Fibroblast of pulmonary artery (primary cell): ENCODE results near the gene ADAMTS2.

Source experiments
- DNase-seq: peaks from one replicate; pipeline ENCODE4 v3.0.0-alpha.2; 2010; ENCODE audit warnings: low read depth
- H3K4me3 ChIP-seq: replicated peaks from 2 replicates; pipeline ENCODE4 v1.5.1; 2011; ENCODE audit warnings: low read depth, mild to moderate bottlenecking, control low read depth, low read length, moderate library complexity
- CTCF ChIP-seq: IDR thresholded peaks from 2 replicates; pipeline ENCODE4 v1.5.1; 2011; ENCODE audit warnings: mild to moderate bottlenecking, control low read depth, low read length, inconsistent platforms; ENCODE audit errors: missing control alignments

The ADAMTS2 gene

DNA sequence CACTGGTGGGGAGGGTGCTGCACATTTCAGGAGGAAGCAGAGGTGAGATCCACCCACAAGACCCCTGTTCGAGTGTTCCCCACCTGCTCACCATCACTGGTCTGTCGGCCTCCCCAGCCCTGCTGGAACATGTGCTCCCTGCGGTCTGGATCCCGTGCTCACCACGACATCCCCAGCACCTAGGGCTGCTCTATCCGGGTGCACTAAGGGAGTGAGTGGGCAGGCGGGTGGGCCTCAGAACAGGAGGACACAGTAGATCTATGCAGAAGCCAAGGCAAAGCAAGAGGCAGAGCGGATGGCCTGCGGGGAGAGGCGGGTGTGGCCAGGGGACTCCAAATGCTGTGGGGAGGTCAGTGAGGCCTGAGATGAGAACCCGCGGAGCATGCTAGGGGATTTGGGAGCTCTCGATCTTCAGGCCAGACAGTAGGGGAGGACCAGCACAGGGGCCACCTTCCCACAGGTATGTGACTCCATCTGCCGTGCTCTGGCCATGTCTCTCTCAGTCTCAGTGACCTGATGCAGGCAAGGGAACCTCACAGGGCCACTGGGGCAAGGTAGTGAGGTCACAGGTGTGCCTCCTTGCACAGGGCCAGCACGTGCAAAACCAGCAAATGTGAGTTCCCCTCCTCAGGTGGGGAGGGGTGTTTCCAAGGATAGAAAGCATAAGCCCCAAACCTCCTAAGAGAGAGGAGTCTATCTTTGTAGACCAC is 150.9 kb downstream of the ADAMTS2 start:
- no peak for DNase-seq
- no peak overlapping the region for H3K4me3 ChIP-seq
- TF ChIP-seq CTCF = no peak

GRCh38 chr5:179193746-179194145 is 151.5 kb downstream of the ADAMTS2 start:
- no peak for TF ChIP-seq CTCF
- no peak overlapping the region for H3K4me3 ChIP-seq
- DNase-seq = no peak

DNA sequence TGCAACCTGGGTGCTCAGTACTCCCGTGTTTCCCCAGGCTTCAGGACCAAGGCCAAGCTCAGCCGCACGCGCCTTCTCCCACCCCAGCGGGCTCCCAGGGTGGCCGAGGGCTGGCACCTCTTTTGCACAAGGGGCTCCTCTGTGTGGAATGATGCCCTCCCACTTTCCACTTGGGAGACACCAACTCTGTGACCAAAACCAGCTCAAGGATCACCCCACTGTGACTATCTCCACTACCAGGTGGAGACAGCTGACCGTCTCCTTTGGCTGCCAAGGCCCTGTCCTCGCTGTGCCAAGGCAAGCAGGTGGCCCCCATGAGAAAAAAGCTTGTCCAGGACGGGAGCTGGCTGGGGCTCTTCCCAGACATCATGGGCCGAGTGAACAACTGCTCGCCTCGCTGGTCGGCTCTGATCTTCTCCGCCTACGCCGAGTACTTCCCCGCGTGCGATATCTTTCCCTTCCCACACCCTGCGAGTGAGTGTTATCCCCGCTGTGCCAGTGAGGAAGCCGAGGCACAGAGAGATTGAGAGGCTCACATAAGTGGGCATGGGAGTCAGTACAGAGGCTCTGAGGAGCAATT is 152.3 kb downstream of the ADAMTS2 start:
- no peak for TF ChIP-seq CTCF
- no peak overlapping the region for H3K4me3 ChIP-seq
- no peak for DNase-seq

DNA sequence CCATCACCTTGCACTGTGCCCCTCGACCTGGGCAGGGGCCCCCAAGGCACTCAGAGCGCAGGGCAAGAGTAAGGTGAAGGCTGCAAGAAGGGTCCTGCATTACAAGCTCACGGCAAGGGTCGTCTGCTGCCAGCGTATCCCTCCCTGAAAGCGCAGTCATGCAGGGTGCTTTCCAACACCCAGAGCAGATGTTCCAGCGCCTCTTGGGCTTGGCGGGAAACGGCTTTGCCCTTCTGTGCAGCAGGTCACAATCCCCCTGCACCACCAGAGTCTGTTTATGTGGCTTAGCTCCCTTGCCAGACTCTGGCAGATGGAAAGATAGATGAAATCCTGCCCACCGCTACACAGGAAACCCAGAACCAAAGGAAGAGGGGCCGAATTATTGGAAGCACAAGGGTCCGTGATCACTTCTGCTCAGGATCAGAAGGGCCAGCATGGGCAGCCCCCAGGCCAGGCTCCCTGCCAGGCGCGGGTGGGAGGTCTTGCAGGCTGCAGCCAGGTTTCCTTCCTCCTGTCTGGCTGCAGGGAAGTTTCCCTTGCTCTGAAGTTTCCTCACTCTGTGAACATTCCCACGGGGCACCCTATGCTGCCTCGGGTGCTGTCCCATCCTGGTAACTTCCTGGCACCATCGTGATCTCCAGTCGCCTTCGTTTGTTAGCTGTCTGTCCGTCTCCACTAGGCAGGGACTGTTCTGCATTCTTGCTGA is 152.9 kb downstream of the ADAMTS2 start:
- no peak overlapping the region for H3K4me3 ChIP-seq
- no peak for TF ChIP-seq CTCF
- DNase-seq = no peak

DNA sequence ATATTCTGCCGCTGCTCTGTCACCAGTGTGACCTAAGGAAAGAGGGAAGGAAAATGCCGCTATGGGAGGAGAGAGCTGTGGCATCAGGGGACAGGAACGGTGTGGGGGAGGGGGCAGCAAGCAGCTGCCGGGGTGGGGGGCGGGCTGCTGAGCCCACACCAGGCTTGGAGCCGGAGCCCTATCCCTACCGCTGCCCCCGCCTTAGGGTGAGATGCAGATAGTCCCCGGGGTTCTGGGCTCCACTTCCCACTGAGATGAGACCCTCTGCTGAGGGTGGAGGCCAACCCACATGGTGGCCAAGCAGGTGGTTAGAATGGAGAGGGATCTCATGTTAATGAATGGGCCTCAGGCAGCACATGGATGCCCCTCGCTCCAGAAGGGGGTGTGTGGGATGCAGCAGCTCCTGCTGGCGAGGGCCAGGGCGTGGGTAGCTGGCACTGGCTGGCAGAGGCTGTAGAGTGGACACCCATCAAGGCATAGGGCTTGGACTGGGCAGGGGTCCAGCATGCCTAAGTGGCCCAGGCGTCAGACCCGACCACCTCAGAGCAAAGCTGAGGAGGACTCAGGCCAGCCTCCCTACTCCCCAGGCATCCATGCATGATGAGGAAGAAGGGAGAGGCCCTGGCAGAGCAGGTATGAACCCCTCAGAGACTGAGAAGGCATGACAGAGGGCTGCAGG is 153.6 kb downstream of the ADAMTS2 start:
- no peak for TF ChIP-seq CTCF
- no peak overlapping the region for H3K4me3 ChIP-seq
- DNase-seq = no peak

DNA sequence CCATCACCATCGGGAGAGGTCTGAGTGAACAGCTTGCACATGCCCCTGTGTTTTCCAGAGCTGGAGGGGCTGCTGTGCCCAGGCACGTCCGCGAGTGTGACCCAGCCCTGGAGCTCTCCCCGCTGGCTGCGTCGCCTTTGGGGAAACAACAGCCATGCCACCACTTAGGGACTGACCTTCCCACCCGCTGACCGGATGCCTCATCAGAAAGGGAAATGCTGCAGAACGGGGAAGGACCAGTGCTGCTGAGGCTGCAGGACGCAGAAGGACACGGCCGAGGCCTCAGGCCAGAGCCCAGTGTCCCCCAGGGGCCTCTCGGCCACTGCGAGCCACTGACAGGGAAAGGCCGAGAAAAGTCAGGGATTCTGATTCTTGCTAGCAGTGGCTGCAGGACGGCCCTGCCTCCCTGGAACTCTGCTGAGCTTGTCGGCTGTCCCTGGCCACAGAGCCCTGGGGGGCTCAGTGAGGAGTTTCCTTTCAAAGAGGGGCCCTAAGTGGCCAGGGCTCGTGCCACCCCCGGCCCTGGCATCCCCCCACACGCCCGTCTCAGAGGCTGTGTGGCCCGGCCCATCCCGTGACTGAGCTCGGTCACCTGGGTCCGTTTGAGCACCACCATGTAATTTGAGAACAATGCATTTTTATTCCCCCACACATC is 154.3 kb downstream of the ADAMTS2 start:
- no peak for TF ChIP-seq CTCF
- DNase-seq = no peak

More for the DNA sequence above, 154.3 kb downstream of the ADAMTS2 start:
- no peak overlapping the region for H3K4me3 ChIP-seq
